Subcutaneous abdominal adipose tissue (tissue), 5 donors: Measurements from ENCODE around the gene STIP1.
A peak's percentile ranks its signal among the peaks of the same experiment; 100 is the strongest.

Source experiments
- H3K27ac ChIP-seq: one replicate; pipeline ENCODE4 v1.7.0; 2013; ENCODE audit warnings: low read depth, mild to moderate bottlenecking, inconsistent platforms, low read length, moderate library complexity
- H3K27me3 ChIP-seq, 5 donors: one replicate each; pipeline ENCODE4 v1.7.0; 2013; ENCODE audit warnings: low read length in 5 of 5, inconsistent platforms in 1 of 5; ENCODE audit not compliant: control insufficient read depth in 5 of 5, insufficient read depth in 4 of 5
- H3K36me3 ChIP-seq, 5 donors: one replicate each; pipeline ENCODE4 v1.7.0; 2013; ENCODE audit warnings: low read length in 5 of 5; ENCODE audit not compliant: control insufficient read depth in 5 of 5, insufficient read depth in 5 of 5
- H3K4me1 ChIP-seq, 5 donors: one replicate each; pipeline ENCODE4 v1.7.0; 2013; ENCODE audit warnings: low read length in 5 of 5, mild to moderate bottlenecking in 3 of 5, moderate library complexity in 1 of 5; ENCODE audit not compliant: control insufficient read depth in 5 of 5, insufficient read depth in 5 of 5
- H3K4me3 ChIP-seq, 5 donors: one replicate each; pipeline ENCODE4 v1.7.0; 2013; ENCODE audit warnings: low read length in 5 of 5, low read depth in 1 of 5
- H3K9ac ChIP-seq, 5 donors: one replicate each; pipeline ENCODE4 v1.7.0; 2013; ENCODE audit warnings: low read length in 5 of 5, mild to moderate bottlenecking in 4 of 5, moderate library complexity in 3 of 5
- H3K9me3 ChIP-seq, 5 donors: one replicate each; pipeline ENCODE4 v1.7.0; 2013; ENCODE audit warnings: low read length in 5 of 5; ENCODE audit not compliant: control insufficient read depth in 5 of 5
- donor health status: healthy.
- donor health status: healthy.
- donor health status: healthy.
- donor health status: healthy.
- donor health status: healthy.

Gene STIP1

DNA sequence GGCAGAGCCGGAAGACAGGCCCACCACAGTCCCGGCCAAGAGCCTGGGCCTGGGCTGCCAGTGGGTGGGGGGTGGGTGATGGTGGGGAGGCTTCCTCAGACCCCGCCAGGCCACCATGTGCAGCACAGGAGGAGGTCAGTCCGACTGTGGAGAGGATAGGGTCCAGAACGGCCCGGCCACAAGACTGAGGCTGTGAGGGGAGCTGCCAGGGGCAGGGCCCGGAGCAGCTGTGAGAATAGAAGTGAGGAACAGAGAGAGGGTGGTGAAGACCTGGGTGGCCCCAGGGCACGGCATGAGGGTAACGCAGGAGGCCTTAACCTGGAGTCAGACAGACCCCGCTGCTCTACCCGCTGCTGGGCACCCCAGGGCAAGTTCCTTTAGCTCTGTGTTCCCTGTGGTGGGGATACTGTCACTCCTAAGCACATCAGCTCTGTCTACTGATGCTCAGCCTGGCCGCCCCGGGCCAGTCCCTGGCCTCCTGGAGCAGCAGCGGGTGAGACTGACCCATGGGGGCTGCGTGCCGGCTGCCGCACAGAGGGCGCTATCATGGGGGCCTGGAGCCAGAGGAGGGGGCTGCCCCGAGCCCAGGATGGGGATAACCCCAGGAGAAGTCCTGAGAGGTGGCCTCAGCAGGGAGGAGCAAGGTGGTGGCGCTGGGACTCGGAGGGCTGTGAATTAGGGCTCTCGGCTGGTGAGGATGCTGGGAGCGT, 22.3 kb downstream of the STIP1 start:
- Histone ChIP-seq H3K27ac (peak overlapping the region; percentile 54), H3K36me3 (peaks cover 0 to 43% (median 23%) of the 10 kb centered on the region in 5 donors), H3K9me3 (no peaks in the 10 kb centered on the region), H3K27me3 (no peaks in the 10 kb centered on the region), H3K4me1 (peaks cover 0 to 47% (median 32%) of the 10 kb centered on the region in 5 donors), H3K9ac (peak overlapping the region in 4 of 5 donors; percentile 55 to 85 (median 73)), H3K4me3 (peak overlapping the region in 4 of 5 donors; percentile 59 to 67 (median 64))

DNA sequence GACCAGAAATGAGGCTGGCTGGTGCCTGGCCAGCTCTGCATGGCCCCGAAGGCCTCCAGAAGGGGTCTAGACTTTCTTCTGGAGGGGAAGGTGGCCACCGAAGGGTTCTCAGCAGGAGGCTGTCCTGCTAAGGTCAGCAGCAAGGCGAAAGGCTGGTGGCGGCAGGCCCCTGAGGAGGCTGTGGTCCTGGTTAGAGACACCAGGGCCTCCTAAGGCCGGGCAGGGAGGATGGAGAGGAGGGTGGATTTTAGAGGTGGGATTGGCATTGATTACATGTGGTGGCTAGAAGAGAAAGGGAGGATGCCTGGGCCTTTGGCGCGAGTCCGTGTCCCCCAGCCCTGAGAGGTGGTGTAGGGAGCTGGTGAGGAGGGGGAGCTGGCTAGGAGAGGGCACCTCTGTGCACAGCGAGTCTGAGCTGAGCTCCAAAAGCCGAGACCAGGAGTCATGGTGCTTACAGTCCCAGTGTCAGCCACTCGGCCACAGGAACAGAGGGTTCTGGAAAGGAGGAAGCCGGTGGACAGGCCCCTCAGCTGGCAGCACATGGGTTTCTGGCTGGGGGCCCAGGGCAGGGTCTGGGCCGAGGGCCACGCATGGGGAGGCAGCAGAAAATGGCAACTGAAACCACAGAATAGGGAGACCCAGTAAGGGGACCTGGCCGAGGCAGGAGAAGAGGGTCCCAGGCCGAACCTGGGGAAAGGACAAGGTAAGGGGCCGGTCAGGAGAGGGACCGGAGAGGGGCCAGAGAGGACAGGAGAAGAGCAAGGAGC, 23.0 kb downstream of the STIP1 start:
- Histone ChIP-seq H3K4me1 (peaks cover 0 to 47% (median 32%) of the 10 kb centered on the region in 5 donors), H3K4me3 (peak overlapping the region in 1 of 5 donors; percentile 66), H3K9ac (peak overlapping the region in 1 of 5 donors; percentile 85), H3K27me3 (no peaks in the 10 kb centered on the region), H3K27ac (peak overlapping the region; percentile 54), H3K36me3 (peaks cover 0 to 35% (median 15%) of the 10 kb centered on the region in 5 donors), H3K9me3 (no peaks in the 10 kb centered on the region)

DNA sequence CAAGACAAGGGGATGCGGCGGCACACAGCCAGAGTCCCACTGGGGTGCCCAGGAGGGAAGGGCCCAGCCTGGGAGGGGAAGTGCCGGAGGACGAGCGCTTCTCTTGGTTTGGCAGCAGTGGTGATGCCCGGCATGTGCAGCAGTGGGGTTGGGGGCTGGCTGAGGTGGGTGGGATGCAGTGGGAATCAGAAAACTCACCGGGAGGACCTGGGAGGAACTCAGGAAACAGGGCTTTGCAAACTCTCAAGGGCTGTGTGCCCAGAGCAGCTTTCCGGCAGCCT, 23.5 kb downstream of the STIP1 start:
- Histone ChIP-seq H3K27ac (no peak overlapping the region), H3K36me3 (peaks cover 0 to 31% (median 11%) of the 10 kb centered on the region in 5 donors), H3K9ac (no peak overlapping the region), H3K27me3 (no peaks in the 10 kb centered on the region), H3K9me3 (no peaks in the 10 kb centered on the region), H3K4me1 (peaks cover 0 to 42% (median 27%) of the 10 kb centered on the region in 5 donors), H3K4me3 (peak overlapping the region in 1 of 5 donors; percentile 66)

DNA sequence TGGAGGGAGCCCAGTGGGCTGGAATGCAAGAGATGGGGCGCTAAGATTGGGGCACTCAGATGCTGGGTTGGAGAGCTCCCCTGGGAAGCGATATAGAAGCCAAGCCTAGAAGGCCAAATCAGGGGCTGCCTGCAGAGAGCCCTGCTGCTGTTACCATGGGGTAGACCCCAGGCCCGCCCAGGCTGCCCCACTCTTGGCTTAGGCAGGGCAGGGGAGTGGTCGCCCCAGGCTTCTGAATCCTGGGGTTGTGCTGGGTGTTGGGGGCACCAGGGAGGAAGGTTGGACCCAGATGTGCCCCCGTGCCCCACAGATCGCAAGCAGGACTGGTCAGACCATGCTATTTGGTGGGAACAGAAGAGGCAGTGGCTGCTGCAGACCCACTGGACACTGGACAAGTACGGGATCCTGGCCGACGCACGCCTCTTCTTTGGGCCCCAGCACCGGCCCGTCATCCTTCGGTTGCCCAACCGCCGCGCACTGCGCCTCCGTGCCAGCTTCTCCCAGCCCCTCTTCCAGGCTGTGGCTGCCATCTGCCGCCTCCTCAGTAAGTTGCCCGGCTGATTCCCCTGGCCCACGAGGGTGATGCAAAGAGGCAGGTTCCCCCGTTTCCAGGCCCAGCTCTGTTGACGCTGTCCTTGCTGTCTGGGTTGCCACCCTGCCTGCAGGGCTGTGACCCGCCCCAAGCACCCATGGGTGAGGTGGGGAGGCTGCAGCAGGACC, 24.5 kb downstream of the STIP1 start:
- Histone ChIP-seq H3K9me3 (no peaks in the 10 kb centered on the region), H3K27me3 (no peaks in the 10 kb centered on the region), H3K27ac (no peak overlapping the region), H3K4me3 (no peak overlapping the region), H3K36me3 (peaks cover 0 to 30% (median 11%) of the 10 kb centered on the region in 5 donors), H3K4me1 (peaks cover 0 to 38% (median 23%) of the 10 kb centered on the region in 5 donors), H3K9ac (no peak overlapping the region)

DNA sequence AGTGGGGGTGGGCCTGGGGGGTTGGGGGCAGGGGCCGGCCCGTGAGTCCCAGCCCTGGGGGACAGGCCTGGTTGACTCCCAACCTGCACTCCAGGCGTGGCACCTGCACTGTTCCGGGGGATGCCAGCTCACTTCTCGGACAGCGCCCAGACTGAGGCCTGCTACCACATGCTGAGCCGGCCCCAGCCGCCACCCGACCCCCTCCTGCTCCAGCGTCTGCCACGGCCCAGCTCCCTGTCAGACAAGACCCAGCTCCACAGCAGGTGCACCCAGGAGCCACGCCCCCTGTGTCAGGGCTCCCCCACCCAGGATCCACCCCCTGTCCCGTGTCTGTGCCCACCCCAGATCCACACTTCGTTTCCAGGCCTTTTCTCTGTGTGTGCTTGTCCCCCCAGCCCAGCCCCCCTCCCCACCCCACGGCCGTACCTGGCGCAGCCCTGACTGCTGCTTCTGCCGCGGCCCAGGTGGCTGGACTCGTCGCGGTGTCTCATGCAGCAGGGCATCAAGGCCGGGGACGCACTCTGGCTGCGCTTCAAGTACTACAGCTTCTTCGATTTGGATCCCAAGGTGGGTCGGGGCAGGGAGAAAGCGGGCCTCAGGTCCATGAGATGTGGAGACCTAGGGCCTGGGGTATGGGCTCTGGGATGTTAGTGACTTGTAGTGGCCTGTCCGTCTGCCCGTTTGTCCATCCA, 25.4 kb downstream of the STIP1 start:
- H3K36me3 ChIP-seq: peaks cover 0 to 25% (median 8%) of the 10 kb centered on the region in 5 donors
- H3K27me3 ChIP-seq: no peaks in the 10 kb centered on the region
- no peak overlapping the region for H3K27ac ChIP-seq
- H3K9me3 ChIP-seq: no peaks in the 10 kb centered on the region
- H3K9ac ChIP-seq: no peak overlapping the region
- H3K4me1 ChIP-seq: peaks cover 0 to 30% (median 18%) of the 10 kb centered on the region in 5 donors
- H3K4me3 ChIP-seq: no peak overlapping the region

DNA sequence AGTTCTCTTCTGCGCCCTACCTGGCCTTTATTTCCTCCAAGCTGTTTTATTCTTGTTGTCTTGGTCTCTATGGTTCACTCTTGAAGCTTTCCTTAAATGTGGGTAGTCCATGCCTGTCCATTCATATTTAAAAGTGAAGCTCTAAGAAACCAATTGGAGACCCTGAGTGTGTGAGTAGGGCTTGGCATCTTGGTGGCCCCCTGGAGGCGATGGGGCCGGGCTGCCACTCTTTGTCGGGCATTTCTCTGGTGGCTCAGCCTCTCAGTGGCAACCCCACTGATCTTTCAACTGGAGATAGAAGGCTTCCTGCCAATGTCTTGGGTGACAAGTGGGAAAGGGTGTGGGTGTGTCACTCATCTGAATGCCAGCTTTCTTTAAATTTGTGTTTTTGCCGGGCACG, 30.9 kb downstream of the STIP1 start:
- no peaks in the 10 kb centered on the region for H3K4me1 ChIP-seq
- H3K36me3 ChIP-seq: peaks cover 0 to 41% (median 13%) of the 10 kb centered on the region in 5 donors
- no peaks in the 10 kb centered on the region for H3K27me3 ChIP-seq
- no peaks in the 10 kb centered on the region for H3K9me3 ChIP-seq
- H3K9ac ChIP-seq: no peak overlapping the region
- no peak overlapping the region for H3K27ac ChIP-seq
- H3K4me3 ChIP-seq: no peak overlapping the region

DNA sequence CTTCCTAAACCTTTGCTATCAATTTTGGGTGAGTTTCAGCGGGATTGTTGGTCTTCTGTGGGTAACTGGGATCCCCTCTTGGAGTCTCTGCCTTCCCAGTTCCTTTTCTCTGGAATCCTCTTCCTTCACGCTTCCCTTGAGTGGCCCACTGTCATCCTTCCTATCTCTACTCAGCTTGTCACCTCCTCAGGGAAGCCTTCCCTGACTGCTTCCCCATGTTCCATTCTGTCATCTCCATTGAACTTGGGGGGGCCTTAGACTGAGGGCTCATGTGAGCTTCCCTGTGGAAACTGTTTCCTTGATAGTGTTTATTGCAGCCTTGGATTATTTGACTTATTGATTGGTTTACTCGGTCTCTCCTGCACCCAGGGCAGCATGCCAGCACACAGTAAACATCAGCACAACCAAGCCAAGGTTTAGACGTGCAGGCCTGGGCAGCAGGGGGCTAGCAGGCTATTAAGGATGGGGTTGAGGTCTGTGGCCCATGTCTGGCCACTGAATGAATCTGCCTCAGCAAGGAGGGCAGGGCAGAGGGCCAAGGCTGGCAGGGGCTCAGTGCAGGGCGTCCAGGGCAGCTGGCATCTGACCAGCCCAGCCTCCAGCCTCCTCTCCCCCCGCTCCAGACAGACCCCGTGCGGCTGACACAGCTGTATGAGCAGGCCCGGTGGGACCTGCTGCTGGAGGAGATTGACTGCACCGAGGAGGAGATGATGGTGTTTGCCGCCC, 32.8 kb downstream of the STIP1 start:
- Histone ChIP-seq H3K27ac (no peak overlapping the region), H3K4me1 (peaks cover 0 to 4% (median 0%) of the 10 kb centered on the region in 5 donors), H3K9me3 (no peaks in the 10 kb centered on the region), H3K27me3 (no peaks in the 10 kb centered on the region), H3K9ac (no peak overlapping the region), H3K4me3 (no peak overlapping the region), H3K36me3 (peaks cover 0 to 46% (median 17%) of the 10 kb centered on the region in 5 donors)

DNA sequence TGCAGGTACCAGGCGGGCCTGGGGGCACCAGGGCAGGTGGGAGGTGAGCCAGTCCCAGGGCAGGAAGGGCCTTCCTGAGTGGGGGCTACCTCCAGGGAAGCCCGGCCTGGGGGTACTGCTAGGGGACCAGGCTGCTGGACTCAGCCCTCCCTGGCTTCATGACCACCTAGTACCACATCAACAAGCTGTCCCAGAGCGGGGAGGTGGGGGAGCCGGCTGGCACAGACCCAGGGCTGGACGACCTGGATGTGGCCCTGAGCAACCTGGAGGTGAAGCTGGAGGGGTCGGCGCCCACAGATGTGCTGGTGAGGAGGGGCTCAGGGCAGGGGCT, 33.3 kb downstream of the STIP1 start:
- no peak overlapping the region for H3K9ac ChIP-seq
- H3K27me3 ChIP-seq: no peaks in the 10 kb centered on the region
- H3K36me3 ChIP-seq: peaks cover 0 to 51% (median 22%) of the 10 kb centered on the region in 5 donors
- H3K9me3 ChIP-seq: no peaks in the 10 kb centered on the region
- H3K4me3 ChIP-seq: no peak overlapping the region
- H3K4me1 ChIP-seq: peaks cover 0 to 4% (median 0%) of the 10 kb centered on the region in 5 donors
- no peak overlapping the region for H3K27ac ChIP-seq

DNA sequence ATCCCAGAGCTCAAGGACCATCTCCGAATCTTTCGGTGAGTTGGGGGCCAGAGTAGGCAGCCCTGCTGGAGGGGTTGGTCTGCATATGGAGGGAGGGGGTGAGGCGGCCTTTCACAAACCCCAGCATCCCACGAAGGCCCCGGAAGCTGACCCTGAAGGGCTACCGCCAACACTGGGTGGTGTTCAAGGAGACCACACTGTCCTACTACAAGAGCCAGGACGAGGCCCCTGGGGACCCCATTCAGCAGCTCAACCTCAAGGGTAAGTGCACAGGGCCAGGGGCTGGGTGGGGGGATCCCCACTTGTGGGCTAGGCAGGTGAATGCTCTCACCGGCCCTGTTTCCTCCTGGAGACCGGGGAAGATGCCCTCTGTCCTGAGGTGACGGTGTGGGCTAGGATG, 33.8 kb downstream of the STIP1 start:
- H3K4me1 ChIP-seq: peaks cover 0 to 5% (median 2%) of the 10 kb centered on the region in 5 donors
- no peaks in the 10 kb centered on the region for H3K9me3 ChIP-seq
- no peak overlapping the region for H3K9ac ChIP-seq
- no peak overlapping the region for H3K27ac ChIP-seq
- H3K4me3 ChIP-seq: no peak overlapping the region
- peaks cover 0 to 54% (median 22%) of the 10 kb centered on the region in 5 donors for H3K36me3 ChIP-seq
- no peaks in the 10 kb centered on the region for H3K27me3 ChIP-seq
